GM18526 (cell line): ENCODE data around the gene AP2S1.

Experiments
- POLR2A ChIP-seq: IDR thresholded peaks from 3 replicates; pipeline ENCODE4 v1.6.1; 2011; ENCODE audit not compliant: insufficient read length; ENCODE audit errors: extremely low read depth

The AP2S1 gene

GRCh38 chr19:46856062-46857022, 5.7 kb upstream of the AP2S1 start:
- TF ChIP-seq POLR2A: peak; percentile 5

- no peak for TF ChIP-seq POLR2A
Measured at GRCh38 chr19:46852830-46853229, 2.2 kb upstream of the AP2S1 start.

GRCh38 chr19:46849610-46850009, 1.0 kb downstream of the AP2S1 start:
- TF ChIP-seq POLR2A: no peak

GRCh38 chr19:46848389-46848788, 2.3 kb downstream of the AP2S1 start:
- TF ChIP-seq POLR2A: no peak

DNA sequence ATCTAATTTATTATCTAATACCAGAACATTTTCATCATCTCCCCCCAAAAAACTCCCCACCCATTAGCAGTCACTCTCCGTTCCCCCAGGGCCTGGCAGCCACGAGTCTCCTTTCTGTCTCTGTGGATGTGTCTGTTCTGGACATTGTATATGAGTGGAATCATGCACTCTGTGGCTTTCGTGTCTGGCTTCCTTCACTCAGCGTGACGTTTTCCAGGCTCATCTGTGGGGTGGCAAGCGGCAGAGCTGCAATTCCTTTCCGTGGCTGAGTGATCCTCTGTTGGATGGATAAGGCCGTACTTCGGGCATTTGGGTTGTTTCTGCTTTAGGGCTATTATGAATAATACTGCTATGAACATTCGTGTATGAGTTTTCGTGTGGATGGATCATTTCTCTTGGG, 3.1 kb downstream of the AP2S1 start:
- no peak for TF ChIP-seq POLR2A

- TF ChIP-seq POLR2A: no peak
Measured at GRCh38 chr19:46845959-46846459, 4.6 kb downstream of the AP2S1 start.

- TF ChIP-seq POLR2A: no peak
Measured at GRCh38 chr19:46844067-46844489, 6.6 kb downstream of the AP2S1 start.

DNA sequence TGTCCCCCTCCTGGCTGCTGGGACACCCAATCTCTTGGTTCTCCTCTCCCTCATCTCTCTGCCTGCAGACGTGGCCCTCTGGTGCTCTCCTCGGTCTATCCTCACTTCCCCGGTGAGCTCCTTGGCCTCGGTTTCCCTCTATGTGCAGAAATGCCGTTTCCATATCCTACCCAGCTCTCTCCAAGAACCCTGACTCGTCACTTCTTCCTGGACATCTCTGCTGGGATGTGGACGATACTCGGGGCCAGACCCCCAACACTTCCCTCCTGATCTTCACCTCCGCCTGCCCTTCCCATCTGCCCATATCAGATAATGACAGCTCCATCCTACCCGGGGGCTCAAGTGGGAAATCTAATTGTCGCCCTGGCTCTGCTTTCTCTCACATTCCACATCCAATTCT, 7.9 kb downstream of the AP2S1 start:
- no peak for TF ChIP-seq POLR2A

- no peak for TF ChIP-seq POLR2A
Measured at GRCh38 chr19:46841458-46842083, 9.1 kb downstream of the AP2S1 start.

DNA sequence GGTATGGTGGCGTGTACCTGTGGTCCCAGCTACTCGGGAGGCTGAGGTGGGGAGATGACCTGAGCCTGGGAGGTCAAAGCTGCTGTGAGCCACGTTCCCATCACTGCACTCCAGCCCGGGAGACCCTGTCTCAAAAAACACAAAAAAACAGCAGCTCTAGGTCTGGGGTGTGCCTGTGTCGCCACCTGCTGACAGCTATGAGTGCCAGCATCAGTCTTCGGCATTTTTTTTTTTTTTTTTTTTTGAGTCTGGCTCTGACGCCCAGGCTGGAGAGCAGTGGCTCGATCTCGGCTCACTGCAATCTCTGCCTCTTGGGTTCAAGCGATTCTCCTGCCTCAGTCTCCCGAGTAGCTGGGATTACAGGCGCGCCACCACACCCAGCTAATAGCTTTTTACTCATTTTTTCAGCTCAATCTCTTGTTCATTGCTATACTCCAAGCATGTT, 10.1 kb downstream of the AP2S1 start:
- no peak for TF ChIP-seq POLR2A

DNA sequence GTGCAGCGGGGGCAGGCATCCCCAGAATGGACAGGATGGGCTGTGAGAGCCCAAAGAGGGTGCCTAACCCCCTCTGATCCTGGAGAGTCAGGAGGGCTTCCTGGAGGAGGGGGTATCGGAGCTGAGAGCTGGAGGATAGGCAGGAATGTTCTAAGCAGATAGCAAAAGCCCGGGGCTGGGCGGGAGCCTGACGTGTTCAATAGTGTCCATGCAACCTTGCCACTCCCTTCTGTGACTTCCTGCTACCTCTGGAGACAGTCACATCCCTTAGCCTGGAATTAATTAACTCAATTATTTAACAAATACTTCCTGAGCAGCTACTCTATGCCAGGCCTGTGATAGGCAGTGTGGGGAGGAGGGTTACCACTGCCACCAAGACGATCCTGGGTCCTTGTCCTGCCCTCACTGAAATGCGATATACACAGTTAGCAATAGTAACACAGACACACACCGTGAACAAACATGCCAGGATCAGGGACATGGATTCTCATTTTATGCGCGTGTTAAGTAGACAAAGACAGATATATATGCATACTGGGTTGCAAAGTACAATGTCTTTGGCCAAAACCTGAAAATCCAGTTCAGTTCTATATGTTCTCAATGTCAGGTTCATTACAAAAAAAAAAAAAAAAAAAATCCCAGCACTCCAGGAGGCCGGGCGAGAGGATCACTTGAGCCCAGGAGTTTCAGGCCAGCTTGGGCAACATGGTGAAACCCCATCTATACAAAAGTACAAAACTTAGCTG, 10.7 kb downstream of the AP2S1 start:
- TF ChIP-seq POLR2A: no peak

GRCh38 chr19:46838160-46838559, 12.5 kb downstream of the AP2S1 start:
- no peak for TF ChIP-seq POLR2A

DNA sequence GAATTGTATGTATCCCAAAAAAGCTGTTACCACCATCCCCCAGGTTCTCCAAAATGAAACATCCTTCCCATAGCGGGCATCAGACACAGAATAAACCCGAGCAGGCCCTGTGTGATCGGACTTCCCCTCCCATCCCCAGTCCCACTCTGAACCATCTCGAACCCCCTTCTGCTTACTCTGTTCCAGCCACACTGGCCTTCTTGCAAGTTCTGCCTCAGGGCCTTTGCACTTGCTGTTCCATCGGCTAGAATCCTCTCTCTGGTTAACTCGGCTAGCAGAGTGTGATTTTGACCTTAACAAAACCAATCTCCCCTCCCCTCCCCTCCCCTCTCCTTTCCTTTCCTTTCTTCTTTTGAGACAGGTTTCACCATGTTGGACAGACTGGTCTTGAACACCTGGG, 15.7 kb downstream of the AP2S1 start:
- TF ChIP-seq POLR2A: no peak

DNA sequence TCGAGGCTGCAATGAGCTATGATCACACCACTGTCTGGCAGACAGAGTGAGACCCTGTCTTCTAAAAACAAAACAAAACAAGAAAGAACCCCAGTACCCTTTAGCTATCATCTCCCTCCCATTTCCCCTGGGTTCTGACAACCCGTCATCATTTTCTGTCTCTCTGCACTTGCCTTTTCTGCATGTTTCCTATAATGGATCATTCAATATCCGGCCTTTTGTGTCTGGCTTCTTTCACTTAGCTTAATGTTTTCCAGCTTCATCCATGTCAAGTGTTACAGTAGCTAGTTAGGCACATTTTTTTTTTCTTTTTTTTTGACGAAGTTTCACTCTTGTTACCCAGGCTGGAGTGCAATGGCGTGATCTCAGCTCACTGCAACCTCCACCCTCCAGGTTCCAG, 16.5 kb downstream of the AP2S1 start:
- TF ChIP-seq POLR2A: no peak

- TF ChIP-seq POLR2A: no peak
Measured at GRCh38 chr19:46830864-46831263, 19.8 kb downstream of the AP2S1 start.

- no peak for TF ChIP-seq POLR2A
Measured at GRCh38 chr19:46828484-46828883, 22.2 kb downstream of the AP2S1 start.

GRCh38 chr19:46825731-46826055, 25.0 kb downstream of the AP2S1 start:
- no peak for TF ChIP-seq POLR2A
